HG02678 (cell line): ENCODE data around the gene NKD2.

Experiments
- ATAC-seq: cut with Tn5 transposase; IDR thresholded peaks from one replicate; pipeline ENCODE4 v1.9.1; 2021; ENCODE audit warnings: mild to moderate bottlenecking, moderate library complexity; ENCODE audit not compliant: unreplicated experiment

Gene NKD2

GRCh38 chr5:1083823-1084605 is 75.4 kb downstream of the NKD2 start:
- no peak for ATAC-seq

- no peak for ATAC-seq
Observed at GRCh38 chr5:1085391-1085790, 76.8 kb downstream of the NKD2 start.

GRCh38 chr5:1086137-1086536 is 77.5 kb downstream of the NKD2 start:
- ATAC-seq, result no peak

GRCh38 chr5:1086871-1087270 is 78.3 kb downstream of the NKD2 start:
- ATAC-seq, result no peak

GRCh38 chr5:1087428-1087827 is 78.8 kb downstream of the NKD2 start:
- ATAC-seq, result no peak

GRCh38 chr5:1088031-1088430 is 79.4 kb downstream of the NKD2 start:
- no peak for ATAC-seq
